GM12878 (cell line): Measurements from ENCODE around the gene INF2. TPM values are rescaled to one million over a fixed set of nuclear protein-coding genes. Genes with fewer than 3 reads are reported as not detected.

ENCODE experiments used
- ATAC-seq: fragments of 200-7000 bp; cut with Tn5 transposase; 3 replicates; pipeline ENCODE4 v1.9.1; 2020; ENCODE audit warnings: mild to moderate bottlenecking, moderate library complexity
- BruUV-seq: library from RNA; stranded (reverse); fragments of 400-500 nt; replicated peaks from 2 replicates; lab custom pipeline; 2021; lab: Mats Ljungman, UMichigan
- CTCF ChIA-PET: fragments of 300-600 bp; sonication (Branson Sonifier 250); formaldehyde crosslinking; extraction: SDS; loops from one replicate; lab custom pipeline; 2021; ENCODE audit warnings: inconsistent platforms; lab: Yijun Ruan, JAX
- POLR2A ChIA-PET: fragments of 350-600 bp; formaldehyde crosslinking; extraction: SDS; loops from one replicate; lab custom pipeline; 2021; ENCODE audit warnings: inconsistent platforms; lab: Charles Lee
- RAD21 ChIA-PET: fragments of 300-600 bp; sonication (Branson Sonifier 250); formaldehyde crosslinking; loops from one replicate; lab custom pipeline; 2023; ENCODE audit warnings: antibody characterized with exemption; ENCODE audit not compliant: unreplicated experiment; lab: Charles Lee
- SMC1A ChIA-PET: fragments of 300-600 bp; sonication (Branson Sonifier 250); formaldehyde crosslinking; loops from one replicate; lab custom pipeline; 2023; ENCODE audit not compliant: unreplicated experiment, uncharacterized antibody; lab: Charles Lee
- DNase-seq: peaks from one replicate; pipeline ENCODE4 v3.0.0-alpha.2; 2011; ENCODE audit warnings: low read depth, low spot score
- FAIRE-seq: peaks from 3 replicates; lab custom pipeline; 2011; peaks lifted over from hg19 to GRCh38; lab: Jason Lieb, UNC
- H2AFZ ChIP-seq: 2 replicates; pipeline ENCODE4 v1.6.0; 2011; ENCODE audit warnings: low read depth, low read length, control low read depth; ENCODE audit not compliant: control insufficient read depth
- H3K27ac ChIP-seq: 2 replicates; pipeline ENCODE4 v1.5.1; 2011; ENCODE audit warnings: control low read depth; ENCODE audit not compliant: control insufficient read depth, insufficient read depth
- H3K27me3 ChIP-seq, 2 experiments: replicated peaks in 1 of 2; 2 replicates each; pipeline versions ENCODE4 v1.6.0 to v1.6.1; 2011; ENCODE audit warnings: low read length in 1 of 2; ENCODE audit not compliant: control insufficient read depth in 2 of 2, insufficient read depth in 2 of 2
- H3K36me3 ChIP-seq, 2 experiments: 2 replicates each; pipeline ENCODE4 v1.5.1; 2011; ENCODE audit warnings: low read length in 1 of 2; ENCODE audit not compliant: control insufficient read depth in 2 of 2, insufficient read depth in 2 of 2
- H3K4me1 ChIP-seq: 2 replicates; pipeline ENCODE4 v1.6.1; 2011; ENCODE audit warnings: mild to moderate bottlenecking, low read length, moderate library complexity, mixed read lengths; ENCODE audit not compliant: control insufficient read depth, insufficient read depth
- H3K4me2 ChIP-seq: 2 replicates; pipeline ENCODE4 v1.6.0; 2011; ENCODE audit warnings: control low read depth; ENCODE audit not compliant: control insufficient read depth, insufficient read depth
- H3K4me3 ChIP-seq: fragments of 200-600 bp; sonication (generic); 2 replicates; pipeline ENCODE4 v1.5.1; 2016
- H3K79me2 ChIP-seq: 2 replicates; pipeline ENCODE4 v1.6.0; 2011; ENCODE audit warnings: low read length; ENCODE audit not compliant: control insufficient read depth, insufficient read depth
- H3K9ac ChIP-seq: 2 replicates; pipeline ENCODE4 v1.8.0; 2011; ENCODE audit warnings: low read length, control low read depth, mixed read lengths; ENCODE audit not compliant: control insufficient read depth, insufficient read depth
- H3K9me3 ChIP-seq: replicated peaks from 3 replicates; pipeline ENCODE4 v1.5.1; 2011; ENCODE audit warnings: mild to moderate bottlenecking, low read length; ENCODE audit not compliant: control insufficient read depth, insufficient read depth
- H4K20me1 ChIP-seq: 2 replicates; pipeline ENCODE4 v1.6.0; 2011; ENCODE audit not compliant: control insufficient read depth, insufficient read depth
- CBX3 ChIP-seq: fragments of 200-600 bp; sonication (generic); IDR thresholded peaks from 2 replicates; pipeline ENCODE4 v1.6.1; 2016; ENCODE audit warnings: low read depth, borderline replicate concordance
- EP300 ChIP-seq, 2 experiments: fragments of 150-350 bp in 1 of 2; IDR thresholded peaks; 2 replicates each; pipeline ENCODE4 v1.6.1; 2011 to 2012; ENCODE audit warnings: low read depth in 2 of 2, low read length in 2 of 2, borderline replicate concordance in 1 of 2, improper control_type of control experiment in 1 of 2, inconsistent platforms in 1 of 2; ENCODE audit not compliant: control insufficient read depth in 1 of 2
- GATAD2B ChIP-seq: fragments of 450-650 bp; conservative IDR thresholded peaks from 2 replicates; pipeline ENCODE4 v1.6.1; 2017; ENCODE audit warnings: low read depth, mild to moderate bottlenecking, moderate library complexity
- POLR2A ChIP-seq: IDR thresholded peaks from 2 replicates; pipeline ENCODE4 v1.6.1; 2011; ENCODE audit warnings: low read depth, mild to moderate bottlenecking, low read length
- RUNX3 ChIP-seq: IDR thresholded peaks from 2 replicates; pipeline ENCODE4 v1.6.1; 2012; ENCODE audit warnings: low read length, inconsistent platforms
- SIN3A ChIP-seq: IDR thresholded peaks from 2 replicates; pipeline ENCODE4 v1.6.1; 2012; ENCODE audit warnings: low read depth, low read length, improper control_type of control experiment
- SREBF1 ChIP-seq: IDR thresholded peaks from 2 replicates; pipeline ENCODE4 v1.6.1; 2012; ENCODE audit warnings: mild to moderate bottlenecking, low read length
- TARDBP ChIP-seq: IDR thresholded peaks from 2 replicates; pipeline ENCODE4 v1.6.1; 2016; ENCODE audit warnings: borderline replicate concordance
- ZNF274 ChIP-seq: IDR thresholded peaks from one replicate; pipeline ENCODE4 v1.8.0; 2011; ENCODE audit not compliant: insufficient read length, insufficient read depth
- ZNF622 ChIP-seq: fragments of 450-650 bp; IDR thresholded peaks from 2 replicates; pipeline ENCODE4 v1.6.1; 2017; ENCODE audit warnings: mild to moderate bottlenecking, inconsistent platforms
- WGBS: methylation state at CpG from one replicate; pipeline ENCODE4 v1.1.6; 2016; ENCODE audit warnings: low lambda C conversion rate; ENCODE audit not compliant: insufficient replicate concordance, insufficient coverage; ENCODE audit errors: missing lambda C conversion rate; 5-methylcytosine and 5-hydroxymethylcytosine counted together
- in situ Hi-C: fragments of 300-500 bp; cut with MboI; formaldehyde crosslinking; loops from 9 replicates; pipeline ENCODE4 v1.14.3; 2018; ENCODE audit warnings: mixed read lengths
- intact Hi-C: fragments of 100-400 bp; cut with micrococcal nuclease; formaldehyde crosslinking; loops from one replicate; pipeline ENCODE4 v1.14.2; 2022; ENCODE audit not compliant: unreplicated experiment
- polyA plus RNA-seq, 11 experiments: library from polyadenylated mRNA; depleted of rRNA in 4 of 11; unstranded in 6 of 11; stranded (reverse) in 5 of 11; fragments of >200 nt; fragmentation: Nextera tagmentation in 4 of 11; fragmentation: Illumina TruSeq in 1 of 11; extraction: Ambion mirVana in 4 of 11; extraction: Trizol in 1 of 11; gene quantifications; 1 replicate in 1 of 11; 2 replicates in 10 of 11; pipeline versions ENCODE4 v1.2.1 to v1.2.3, GENCODE V29; 2011 to 2016; ENCODE audit warnings: inconsistent platforms in 2 of 11, missing spikeins in 2 of 11, low read depth in 1 of 11
- total RNA-seq, 4 experiments: library from RNA; depleted of rRNA in 3 of 4; stranded (reverse); fragments of >200 nt in 3 of 4; fragmentation: Illumina TruSeq in 1 of 4; extraction: Trizol in 1 of 4; gene quantifications; 2 replicates each; pipeline versions ENCODE4 v1.2.1 to v1.2.3, GENCODE V29; 2013 to 2021
- TF ChIP-seq, protein P1 (sequence below): IDR thresholded peaks from 2 replicates; pipeline ENCODE4 v1.6.1; 2011; ENCODE audit warnings: low read depth, mild to moderate bottlenecking, low read length, moderate library complexity, borderline replicate concordance; ENCODE audit errors: extremely low read depth
- TF ChIP-seq, protein P2 (sequence below): IDR thresholded peaks from 2 replicates; pipeline ENCODE4 v1.6.1; 2011; ENCODE audit warnings: mild to moderate bottlenecking, low read depth, low read length, moderate library complexity; ENCODE audit not compliant: insufficient replicate concordance
- TF ChIP-seq, protein P3 (sequence below): fragments of 450-650 bp; formaldehyde crosslinking; IDR thresholded peaks from 2 replicates; pipeline ENCODE4 v1.5.0; 2022; ENCODE audit warnings: mild to moderate bottlenecking, missing genetic modification characterization
- TF ChIP-seq, protein P4 (sequence below): fragments of 450-650 bp; conservative IDR thresholded peaks from 2 replicates; pipeline ENCODE4 v1.6.1; 2017; ENCODE audit warnings: mild to moderate bottlenecking, moderate library complexity
- TF ChIP-seq, protein P5 (sequence below): IDR thresholded peaks from 2 replicates; pipeline ENCODE4 v1.6.1; 2012; ENCODE audit warnings: low read length, inconsistent platforms
- TF ChIP-seq, protein P6 (sequence below): fragments of 450-650 bp; IDR thresholded peaks from 2 replicates; pipeline ENCODE4 v1.6.1; 2016; ENCODE audit warnings: mild to moderate bottlenecking

INF2 gene
- total and polyA plus RNA-seq, 10 of the 15 experiments (the other 5 are each of a cell fraction or from before 2014, with no cell fraction given), result 0.72 to 43.2 (median 8.3) TPM

DNA sequence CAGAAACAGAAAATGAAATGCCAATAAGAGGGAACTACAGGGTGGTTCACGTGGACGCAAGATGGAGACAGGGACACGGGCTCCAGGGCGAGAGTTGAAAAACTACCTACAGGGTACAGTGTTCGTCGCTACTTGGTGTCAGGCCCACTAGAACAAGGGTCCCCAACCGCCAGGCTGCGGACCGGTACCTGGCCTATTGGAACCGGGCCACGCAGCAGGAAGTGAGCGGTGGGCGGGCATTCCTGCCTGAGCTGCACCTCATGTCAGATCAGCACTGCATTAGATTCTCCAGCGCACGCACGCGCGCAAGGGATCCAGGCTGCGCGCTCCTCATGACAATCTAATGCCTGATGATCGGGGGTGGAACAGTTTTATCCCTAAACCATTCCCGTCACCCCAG is 14.8 kb downstream of the INF2 start:
- ChIA-PET CTCF (interaction anchor here (1.5 to 1.6 kb wide), 3 partner anchors 14 to 47 kb away, joined by 3 to 4 read pairs (median 3); no protein-coding TSS in a partner anchor), POLR2A (no interaction called here), SMC1A (no interaction called here), RAD21 (no interaction called here)
- no peak for DNase-seq
- no peak overlapping the region for H3K4me3 ChIP-seq
- no peak overlapping the region for H3K9ac ChIP-seq
- no peaks in the 10 kb centered on the region for H3K4me1 ChIP-seq
- H2AFZ ChIP-seq, result no peak overlapping the region
- H3K4me2 ChIP-seq, result no peak overlapping the region
- in situ Hi-C loops (no loop called here), intact Hi-C loops (no loop called here)
- H3K36me3 ChIP-seq, result peaks cover 2 to 3% of the 10 kb centered on the region in 2 experiments; a peak in 3 of 4 replicates
- over 99% methylated on average over 22 of the region's 22 CpGs for WGBS
- no peaks in the 10 kb centered on the region for H3K27me3 ChIP-seq
- no peaks in the 10 kb centered on the region for H3K79me2 ChIP-seq
- no peak for ATAC-seq
- H4K20me1 ChIP-seq, result no peaks in the 10 kb centered on the region
- H3K9me3 ChIP-seq, result no peaks in the 10 kb centered on the region
- H3K27ac ChIP-seq, result no peak overlapping the region
- FAIRE-seq, result no peak
- TSS peak; percentile 53 for BruUV-seq
- no peak for TF ChIP-seq SREBF1
- TF ChIP-seq CBX3, result no peak
- no peak for TF ChIP-seq RUNX3
- TF ChIP-seq GATAD2B, result no peak
- TF ChIP-seq, protein P1, sequence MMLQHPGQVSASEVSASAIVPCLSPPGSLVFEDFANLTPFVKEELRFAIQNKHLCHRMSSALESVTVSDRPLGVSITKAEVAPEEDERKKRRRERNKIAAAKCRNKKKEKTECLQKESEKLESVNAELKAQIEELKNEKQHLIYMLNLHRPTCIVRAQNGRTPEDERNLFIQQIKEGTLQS, result no peak
- no peak for TF ChIP-seq SIN3A
- TF ChIP-seq, protein P2, sequence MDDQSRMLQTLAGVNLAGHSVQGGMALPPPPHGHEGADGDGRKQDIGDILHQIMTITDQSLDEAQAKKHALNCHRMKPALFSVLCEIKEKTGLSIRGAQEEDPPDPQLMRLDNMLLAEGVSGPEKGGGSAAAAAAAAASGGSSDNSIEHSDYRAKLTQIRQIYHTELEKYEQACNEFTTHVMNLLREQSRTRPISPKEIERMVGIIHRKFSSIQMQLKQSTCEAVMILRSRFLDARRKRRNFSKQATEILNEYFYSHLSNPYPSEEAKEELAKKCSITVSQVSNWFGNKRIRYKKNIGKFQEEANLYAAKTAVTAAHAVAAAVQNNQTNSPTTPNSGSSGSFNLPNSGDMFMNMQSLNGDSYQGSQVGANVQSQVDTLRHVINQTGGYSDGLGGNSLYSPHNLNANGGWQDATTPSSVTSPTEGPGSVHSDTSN, result no peak
- TF ChIP-seq, protein P3, sequence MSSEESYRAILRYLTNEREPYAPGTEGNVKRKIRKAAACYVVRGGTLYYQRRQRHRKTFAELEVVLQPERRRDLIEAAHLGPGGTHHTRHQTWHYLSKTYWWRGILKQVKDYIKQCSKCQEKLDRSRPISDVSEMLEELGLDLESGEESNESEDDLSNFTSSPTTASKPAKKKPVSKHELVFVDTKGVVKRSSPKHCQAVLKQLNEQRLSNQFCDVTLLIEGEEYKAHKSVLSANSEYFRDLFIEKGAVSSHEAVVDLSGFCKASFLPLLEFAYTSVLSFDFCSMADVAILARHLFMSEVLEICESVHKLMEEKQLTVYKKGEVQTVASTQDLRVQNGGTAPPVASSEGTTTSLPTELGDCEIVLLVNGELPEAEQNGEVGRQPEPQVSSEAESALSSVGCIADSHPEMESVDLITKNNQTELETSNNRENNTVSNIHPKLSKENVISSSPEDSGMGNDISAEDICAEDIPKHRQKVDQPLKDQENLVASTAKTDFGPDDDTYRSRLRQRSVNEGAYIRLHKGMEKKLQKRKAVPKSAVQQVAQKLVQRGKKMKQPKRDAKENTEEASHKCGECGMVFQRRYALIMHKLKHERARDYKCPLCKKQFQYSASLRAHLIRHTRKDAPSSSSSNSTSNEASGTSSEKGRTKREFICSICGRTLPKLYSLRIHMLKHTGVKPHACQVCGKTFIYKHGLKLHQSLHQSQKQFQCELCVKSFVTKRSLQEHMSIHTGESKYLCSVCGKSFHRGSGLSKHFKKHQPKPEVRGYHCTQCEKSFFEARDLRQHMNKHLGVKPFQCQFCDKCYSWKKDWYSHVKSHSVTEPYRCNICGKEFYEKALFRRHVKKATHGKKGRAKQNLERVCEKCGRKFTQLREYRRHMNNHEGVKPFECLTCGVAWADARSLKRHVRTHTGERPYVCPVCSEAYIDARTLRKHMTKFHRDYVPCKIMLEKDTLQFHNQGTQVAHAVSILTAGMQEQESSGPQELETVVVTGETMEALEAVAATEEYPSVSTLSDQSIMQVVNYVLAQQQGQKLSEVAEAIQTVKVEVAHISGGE (CRISPR knock-in tag), result no peak
- TF ChIP-seq ZNF274, result no peak
- TF ChIP-seq TARDBP, result no peak
- TF ChIP-seq POLR2A, result no peak
- TF ChIP-seq ZNF622, result no peak
- TF ChIP-seq, protein P4, sequence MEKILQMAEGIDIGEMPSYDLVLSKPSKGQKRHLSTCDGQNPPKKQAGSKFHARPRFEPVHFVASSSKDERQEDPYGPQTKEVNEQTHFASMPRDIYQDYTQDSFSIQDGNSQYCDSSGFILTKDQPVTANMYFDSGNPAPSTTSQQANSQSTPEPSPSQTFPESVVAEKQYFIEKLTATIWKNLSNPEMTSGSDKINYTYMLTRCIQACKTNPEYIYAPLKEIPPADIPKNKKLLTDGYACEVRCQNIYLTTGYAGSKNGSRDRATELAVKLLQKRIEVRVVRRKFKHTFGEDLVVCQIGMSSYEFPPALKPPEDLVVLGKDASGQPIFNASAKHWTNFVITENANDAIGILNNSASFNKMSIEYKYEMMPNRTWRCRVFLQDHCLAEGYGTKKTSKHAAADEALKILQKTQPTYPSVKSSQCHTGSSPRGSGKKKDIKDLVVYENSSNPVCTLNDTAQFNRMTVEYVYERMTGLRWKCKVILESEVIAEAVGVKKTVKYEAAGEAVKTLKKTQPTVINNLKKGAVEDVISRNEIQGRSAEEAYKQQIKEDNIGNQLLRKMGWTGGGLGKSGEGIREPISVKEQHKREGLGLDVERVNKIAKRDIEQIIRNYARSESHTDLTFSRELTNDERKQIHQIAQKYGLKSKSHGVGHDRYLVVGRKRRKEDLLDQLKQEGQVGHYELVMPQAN, result no peak
- TF ChIP-seq, protein P5, sequence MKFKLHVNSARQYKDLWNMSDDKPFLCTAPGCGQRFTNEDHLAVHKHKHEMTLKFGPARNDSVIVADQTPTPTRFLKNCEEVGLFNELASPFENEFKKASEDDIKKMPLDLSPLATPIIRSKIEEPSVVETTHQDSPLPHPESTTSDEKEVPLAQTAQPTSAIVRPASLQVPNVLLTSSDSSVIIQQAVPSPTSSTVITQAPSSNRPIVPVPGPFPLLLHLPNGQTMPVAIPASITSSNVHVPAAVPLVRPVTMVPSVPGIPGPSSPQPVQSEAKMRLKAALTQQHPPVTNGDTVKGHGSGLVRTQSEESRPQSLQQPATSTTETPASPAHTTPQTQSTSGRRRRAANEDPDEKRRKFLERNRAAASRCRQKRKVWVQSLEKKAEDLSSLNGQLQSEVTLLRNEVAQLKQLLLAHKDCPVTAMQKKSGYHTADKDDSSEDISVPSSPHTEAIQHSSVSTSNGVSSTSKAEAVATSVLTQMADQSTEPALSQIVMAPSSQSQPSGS, result no peak
- TF ChIP-seq, protein P6, sequence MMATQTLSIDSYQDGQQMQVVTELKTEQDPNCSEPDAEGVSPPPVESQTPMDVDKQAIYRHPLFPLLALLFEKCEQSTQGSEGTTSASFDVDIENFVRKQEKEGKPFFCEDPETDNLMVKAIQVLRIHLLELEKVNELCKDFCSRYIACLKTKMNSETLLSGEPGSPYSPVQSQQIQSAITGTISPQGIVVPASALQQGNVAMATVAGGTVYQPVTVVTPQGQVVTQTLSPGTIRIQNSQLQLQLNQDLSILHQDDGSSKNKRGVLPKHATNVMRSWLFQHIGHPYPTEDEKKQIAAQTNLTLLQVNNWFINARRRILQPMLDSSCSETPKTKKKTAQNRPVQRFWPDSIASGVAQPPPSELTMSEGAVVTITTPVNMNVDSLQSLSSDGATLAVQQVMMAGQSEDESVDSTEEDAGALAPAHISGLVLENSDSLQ, result no peak
- no peak for TF ChIP-seq EP300 (IDR thresholded peaks at IDR 0.05; ENCODE audit: borderline replicate concordance in 1 of 2, control insufficient read depth in 1 of 2, low read depth in 2 of 2, low read length in 2 of 2)
